HepG2 (cell line): ENCODE data around the gene SRRT. TPM values are rescaled to one million over a fixed set of nuclear protein-coding genes. Genes with fewer than 3 reads are reported as not detected.
A peak's percentile ranks its signal among the peaks of the same experiment; 100 is the strongest.

Source experiments
- ATF3 ChIP-seq: sonication (generic); formaldehyde crosslinking; IDR thresholded peaks from 2 replicates; pipeline ENCODE4 v1.4.0; 2020; ENCODE audit warnings: missing genetic modification reagents
- BORCS8-MEF2B ChIP-seq: sonication (generic); formaldehyde crosslinking; IDR thresholded peaks from 2 replicates; pipeline ENCODE4 v1.8.0; 2022; ENCODE audit warnings: mild to moderate bottlenecking, missing genetic modification reagents
- GATAD1 ChIP-seq: IDR thresholded peaks from 2 replicates; pipeline ENCODE4 v1.6.1; 2016; ENCODE audit warnings: missing genetic modification reagents, missing compliant biosample characterization
- HMGA1 ChIP-seq: sonication (generic); formaldehyde crosslinking; conservative IDR thresholded peaks from 2 replicates; pipeline ENCODE4 v1.4.0; 2020; ENCODE audit warnings: missing genetic modification reagents
- KLF11 ChIP-seq: IDR thresholded peaks from 2 replicates; pipeline ENCODE4 v1.6.1; 2016; ENCODE audit warnings: missing compliant biosample characterization
- KMT2B ChIP-seq: IDR thresholded peaks from 2 replicates; pipeline ENCODE4 v1.6.1; 2016; ENCODE audit warnings: missing genetic modification reagents, missing compliant biosample characterization
- NRL ChIP-seq: sonication (generic); formaldehyde crosslinking; IDR thresholded peaks from 2 replicates; pipeline ENCODE4 v1.5.0; 2020; ENCODE audit warnings: missing genetic modification reagents, mild to moderate bottlenecking, moderate library complexity, borderline replicate concordance
- PAF1 ChIP-seq: IDR thresholded peaks from 2 replicates; pipeline ENCODE4 v1.6.1; 2016; ENCODE audit warnings: missing genetic modification reagents, missing compliant biosample characterization
- SAP130 ChIP-seq: IDR thresholded peaks from 2 replicates; pipeline ENCODE4 v1.6.1; 2016; ENCODE audit warnings: low read depth
- TBL1XR1 ChIP-seq: fragments of 150-350 bp; IDR thresholded peaks from 2 replicates; pipeline ENCODE4 v1.6.1; 2014; ENCODE audit warnings: borderline replicate concordance, low read length; ENCODE audit not compliant: partially characterized antibody
- TFDP1 ChIP-seq: IDR thresholded peaks from 2 replicates; pipeline ENCODE4 v1.6.1; 2016; ENCODE audit warnings: missing compliant biosample characterization, missing genetic modification reagents, borderline replicate concordance
- ZEB1 ChIP-seq: IDR thresholded peaks from 2 replicates; pipeline ENCODE4 v1.6.1; 2012; ENCODE audit warnings: mild to moderate bottlenecking, low read depth, inconsistent platforms; ENCODE audit not compliant: insufficient replicate concordance
- ZFX ChIP-seq: sonication (generic); formaldehyde crosslinking; IDR thresholded peaks from 2 replicates; pipeline ENCODE4 v1.4.0; 2020; ENCODE audit warnings: mild to moderate bottlenecking, low read depth, missing genetic modification reagents, moderate library complexity
- ZNF317 ChIP-seq: sonication (generic); formaldehyde crosslinking; IDR thresholded peaks from 2 replicates; pipeline ENCODE4 v1.5.0; 2020; ENCODE audit warnings: mild to moderate bottlenecking, missing genetic modification reagents
- ZNF331 ChIP-seq: sonication (generic); formaldehyde crosslinking; IDR thresholded peaks from 2 replicates; pipeline ENCODE4 v1.4.0; 2020; ENCODE audit warnings: missing genetic modification reagents
- ZNF44 ChIP-seq: sonication (generic); formaldehyde crosslinking; IDR thresholded peaks from 2 replicates; pipeline ENCODE4 v1.5.1; 2020; ENCODE audit warnings: mild to moderate bottlenecking, missing genetic modification reagents
- ZNF687 ChIP-seq: sonication (generic); formaldehyde crosslinking; IDR thresholded peaks from 2 replicates; pipeline ENCODE4 v1.5.1; 2020; ENCODE audit warnings: mild to moderate bottlenecking, missing genetic modification reagents, moderate library complexity
- ZSCAN30 ChIP-seq: sonication (generic); formaldehyde crosslinking; IDR thresholded peaks from 2 replicates; pipeline ENCODE4 v1.5.0; 2020; ENCODE audit warnings: mild to moderate bottlenecking, missing genetic modification reagents
- ZSCAN5A ChIP-seq: sonication (generic); formaldehyde crosslinking; IDR thresholded peaks from 2 replicates; pipeline ENCODE4 v1.8.0; 2022; ENCODE audit warnings: mild to moderate bottlenecking, missing genetic modification reagents, borderline replicate concordance
- polyA plus RNA-seq, 8 experiments: library from polyadenylated mRNA; depleted of rRNA in 3 of 8; stranded (reverse) in 7 of 8; unstranded in 1 of 8; fragments of >200 nt; fragmentation: Illumina TruSeq in 4 of 8; extraction: Trizol in 4 of 8; gene quantifications; 2 replicates each; pipeline versions ENCODE4 v1.2.1 to v1.2.3, GENCODE V29; 2011 to 2016; ENCODE audit warnings: low read depth in 4 of 8, missing spikeins in 1 of 8, mixed read lengths in 1 of 8; ENCODE audit not compliant: insufficient read depth in 1 of 8
- total RNA-seq, 5 experiments: library from RNA; depleted of rRNA; stranded (reverse); fragments of >200 nt; fragmentation: Illumina TruSeq; extraction: Trizol; gene quantifications; 2 replicates each; pipeline ENCODE4 v1.2.3, GENCODE V29; 2016; ENCODE audit warnings: low read depth in 1 of 5

The SRRT gene
- total and polyA plus RNA-seq, 2 of the 13 experiments (the other 11 are each of a cell fraction or from before 2014, with no cell fraction given) = 26.2 to 106 TPM

GRCh38 chr7:100827330-100828226, 47.3 kb upstream of the SRRT start, which contains the start of gene EPHB4 (continued):
- TF ChIP-seq TFDP1 (CRISPR knock-in tag) (peak; percentile 64; the same call in 1 of the 2 replicates), KLF11 (CRISPR knock-in tag) (0 out of 2 replicates have a peak, but pooled peaks have one; percentile 24), ZFX (CRISPR knock-in tag) (peak; percentile 86), SAP130 (CRISPR knock-in tag) (peak; percentile 81), KMT2B (peak; percentile 68; the same call in 1 of the 2 replicates), BORCS8-MEF2B (CRISPR knock-in tag) (peak; percentile 81), ZEB1 (peak; percentile 56), TBL1XR1 (no peak), ATF3 (CRISPR knock-in tag) (0 out of 2 replicates have a peak, but pooled peaks have one; percentile 11), NRL (CRISPR knock-in tag) (peak; percentile 87), ZNF687 (CRISPR knock-in tag) (peak; percentile 84), ZSCAN30 (CRISPR knock-in tag) (no peak), ZNF44 (CRISPR knock-in tag) (0 out of 2 replicates have a peak, but pooled peaks have one; percentile 46), ZSCAN5A (CRISPR knock-in tag) (no peak), HMGA1 (no peak), ZNF317 (CRISPR knock-in tag) (peak; percentile 39; the same call in 1 of the 2 replicates), ZNF331 (peak; percentile 54; the same call in 1 of the 2 replicates), GATAD1 (CRISPR knock-in tag) (peak; percentile 48; the same call in 1 of the 2 replicates), PAF1 (CRISPR knock-in tag) (no peak)
